Fibroblast of the aortic adventitia (primary cell): Measurements from ENCODE around the gene TNK1. TPM values are rescaled to one million over a fixed set of nuclear protein-coding genes. Genes with fewer than 3 reads are reported as not detected.
A peak's percentile ranks its signal among the peaks of the same experiment; 100 is the strongest.

Experiments
- DNase-seq: peaks from one replicate; pipeline ENCODE4 v3.0.0-alpha.2; 2010; ENCODE audit warnings: low read depth
- H3K4me3 ChIP-seq: 2 replicates; pipeline ENCODE4 v1.5.1; 2011; ENCODE audit warnings: low read depth, mild to moderate bottlenecking, control low read depth, low read length, moderate library complexity
- CTCF ChIP-seq: IDR thresholded peaks from 2 replicates; pipeline ENCODE4 v1.5.1; 2011; ENCODE audit warnings: mild to moderate bottlenecking, low read length, control low read depth, inconsistent platforms; ENCODE audit not compliant: insufficient read depth
- total RNA-seq: library from RNA; depleted of rRNA; stranded (reverse); fragments of >200 nt; gene quantifications from 2 replicates; pipeline ENCODE4 v1.2.3, GENCODE V29; 2012; ENCODE audit warnings: low replicate concordance

Gene TNK1
- total RNA-seq, 1 donor: under 0.01 TPM

GRCh38 chr17:7403977-7404736 lies 23.3 kb downstream of the TNK1 start, which contains the start of gene TMEM256:
Gene TMEM256, minus strand, starts transcription at chr17:7404097. Its CDS starts 13 bp downstream, at chr17:7404084.
- peak; percentile 99 for DNase-seq
- H3K4me3 ChIP-seq: peak within 1 kb of the TSS; percentile 83
- peak; percentile 11 for TF ChIP-seq CTCF

- peak; percentile 11 for DNase-seq
- peak overlapping the region; percentile 80 for H3K4me3 ChIP-seq
- no peak for TF ChIP-seq CTCF
These were observed 24.0 kb downstream of the TNK1 start for GRCh38 chr17:7404737-7405349.

GRCh38 chr17:7405350-7406234 lies 24.7 kb downstream of the TNK1 start:
- DNase-seq: peak; percentile 9
- peak; percentile 0 for TF ChIP-seq CTCF
- H3K4me3 ChIP-seq: peak overlapping the region; percentile 80

GRCh38 chr17:7406235-7406825 lies 25.4 kb downstream of the TNK1 start:
- no peak for TF ChIP-seq CTCF
- H3K4me3 ChIP-seq: peak overlapping the region; percentile 80
- no peak for DNase-seq

GRCh38 chr17:7407082-7407481 lies 26.2 kb downstream of the TNK1 start:
- H3K4me3 ChIP-seq: no peak overlapping the region
- no peak for TF ChIP-seq CTCF
- DNase-seq: no peak
